Activated naive CD8-positive, alpha-beta T cell treated with anti-CD3 and anti-CD28 coated beads, Interleukin-2, amount 50 U/mL, for 24 hours (primary cell): Measurements from ENCODE around the gene DZIP1.
"Not testable (repeated sequence)": the region's sequence is repeated elsewhere in the genome, so short reads cannot be mapped to it uniquely, and the experiment has no call there.

Source experiments
- ATAC-seq: fragments of 150-1000 bp; cut with Tn5 transposase; one replicate; pipeline ENCODE4 v1.10.0; 2021
- DNase-seq: peaks from one replicate; pipeline ENCODE4 v3.0.0; 2021
- H3K27ac Mint-ChIP-seq: one replicate; pipeline ENCODE4 v1.8.0; 2021; ENCODE audit warnings: mild to moderate bottlenecking, mixed read lengths
- H3K27me3 Mint-ChIP-seq: one replicate; pipeline ENCODE4 v1.8.0; 2021; ENCODE audit warnings: mixed read lengths
- H3K36me3 Mint-ChIP-seq: one replicate; pipeline ENCODE4 v1.8.0; 2021; ENCODE audit warnings: low read depth, mixed read lengths
- H3K4me1 Mint-ChIP-seq: one replicate; pipeline ENCODE4 v1.8.0; 2021; ENCODE audit warnings: mixed read lengths
- H3K4me3 Mint-ChIP-seq: one replicate; pipeline ENCODE4 v1.8.0; 2021; ENCODE audit warnings: mild to moderate bottlenecking, moderate library complexity, mixed read lengths
- H3K9me3 Mint-ChIP-seq: one replicate; pipeline ENCODE4 v1.8.0; 2021; ENCODE audit warnings: mixed read lengths

The DZIP1 gene

GRCh38 chr13:95601216-95601615, 43.3 kb downstream of the DZIP1 start:
- no peaks in the 10 kb centered on the region for H3K4me1 Mint-ChIP-seq
- no peaks in the 10 kb centered on the region for H3K36me3 Mint-ChIP-seq
- peak; percentile 20 for ATAC-seq

GRCh38 chr13:95596701-95597100, 47.8 kb downstream of the DZIP1 start:
- Mint-ChIP-seq H3K4me3 (no peak overlapping the region), H3K4me1 (no peaks in the 10 kb centered on the region), H3K27me3 (peaks cover 3% of the 10 kb centered on the region), H3K27ac (no peak overlapping the region), H3K9me3 (no peaks in the 10 kb centered on the region), H3K36me3 (no peaks in the 10 kb centered on the region)
- DNase-seq (no peak), ATAC-seq (no peak)

More at GRCh38 chr13:95601216-95601615, 43.3 kb downstream of the DZIP1 start:
- Mint-ChIP-seq H3K9me3 (no peaks in the 10 kb centered on the region), H3K4me3 (no peak overlapping the region), H3K27ac (no peak overlapping the region), H3K27me3 (peaks cover 7% of the 10 kb centered on the region)
- DNase-seq: no peak

GRCh38 chr13:95593462-95593861, 51.0 kb downstream of the DZIP1 start:
- Mint-ChIP-seq H3K27me3 (peaks cover 9% of the 10 kb centered on the region), H3K4me1 (no peaks in the 10 kb centered on the region), H3K27ac (no peak overlapping the region), H3K4me3 (no peak overlapping the region), H3K9me3 (no peaks in the 10 kb centered on the region), H3K36me3 (no peaks in the 10 kb centered on the region)
- ATAC-seq (no peak), DNase-seq (no peak)

GRCh38 chr13:95588721-95589120, 55.8 kb downstream of the DZIP1 start:
- Mint-ChIP-seq H3K9me3 (no peaks in the 10 kb centered on the region), H3K27me3 (peaks cover 14% of the 10 kb centered on the region), H3K36me3 (no peaks in the 10 kb centered on the region), H3K27ac (no peak overlapping the region), H3K4me3 (no peak overlapping the region), H3K4me1 (no peaks in the 10 kb centered on the region)
- DNase-seq (no peak), ATAC-seq (no peak)

- Mint-ChIP-seq H3K9me3 (no peaks in the 10 kb centered on the region), H3K27ac (no peak overlapping the region), H3K4me1 (no peaks in the 10 kb centered on the region), H3K27me3 (peaks cover 14% of the 10 kb centered on the region), H3K36me3 (no peaks in the 10 kb centered on the region), H3K4me3 (no peak overlapping the region)
- DNase-seq (no peak), ATAC-seq (no peak)
These were observed 56.4 kb downstream of the DZIP1 start for GRCh38 chr13:95588134-95588533.

GRCh38 chr13:95585867-95586266, 58.6 kb downstream of the DZIP1 start:
- ATAC-seq (no peak), DNase-seq (no peak)
- Mint-ChIP-seq H3K4me1 (no peaks in the 10 kb centered on the region), H3K36me3 (no peaks in the 10 kb centered on the region), H3K27ac (no peak overlapping the region), H3K9me3 (no peaks in the 10 kb centered on the region), H3K4me3 (no peak overlapping the region), H3K27me3 (peaks cover 15% of the 10 kb centered on the region)

- H3K36me3 Mint-ChIP-seq: no peaks in the 10 kb centered on the region
- no peak for DNase-seq
- no peak overlapping the region for H3K4me3 Mint-ChIP-seq
- H3K4me1 Mint-ChIP-seq: no peaks in the 10 kb centered on the region
- H3K9me3 Mint-ChIP-seq: no peaks in the 10 kb centered on the region
- ATAC-seq: no peak
- no peak overlapping the region for H3K27ac Mint-ChIP-seq
- H3K27me3 Mint-ChIP-seq: peaks cover 4% of the 10 kb centered on the region
These were observed 65.2 kb downstream of the DZIP1 start for GRCh38 chr13:95579303-95579702.

- no peak for ATAC-seq
- Mint-ChIP-seq H3K4me3 (no peak overlapping the region), H3K4me1 (no peaks in the 10 kb centered on the region), H3K9me3 (peaks cover 3% of the 10 kb centered on the region), H3K27me3 (peaks cover 8% of the 10 kb centered on the region), H3K27ac (no peak overlapping the region), H3K36me3 (no peaks in the 10 kb centered on the region)
- DNase-seq: no peak
These were observed 71.3 kb downstream of the DZIP1 start for GRCh38 chr13:95573221-95573620.

- no peak overlapping the region for H3K4me3 Mint-ChIP-seq
- H3K36me3 Mint-ChIP-seq: no peaks in the 10 kb centered on the region
- H3K27ac Mint-ChIP-seq: no peak overlapping the region
- H3K9me3 Mint-ChIP-seq: peaks cover 3% of the 10 kb centered on the region
- no peaks in the 10 kb centered on the region for H3K4me1 Mint-ChIP-seq
- DNase-seq (no peak), ATAC-seq (no peak)
- peaks cover 8% of the 10 kb centered on the region for H3K27me3 Mint-ChIP-seq
These were observed 72.6 kb downstream of the DZIP1 start for GRCh38 chr13:95571941-95572340.

- Mint-ChIP-seq H3K27ac (no peak overlapping the region), H3K36me3 (no peaks in the 10 kb centered on the region), H3K4me1 (no peaks in the 10 kb centered on the region), H3K27me3 (peaks cover 8% of the 10 kb centered on the region), H3K9me3 (peaks cover 3% of the 10 kb centered on the region), H3K4me3 (no peak overlapping the region)
- ATAC-seq: no peak
- no peak for DNase-seq
These were observed 74.5 kb downstream of the DZIP1 start for GRCh38 chr13:95570016-95570415.

- Mint-ChIP-seq H3K4me1 (no peaks in the 10 kb centered on the region), H3K27ac (no peak overlapping the region), H3K4me3 (no peak overlapping the region), H3K36me3 (no peaks in the 10 kb centered on the region), H3K27me3 (peaks cover 6% of the 10 kb centered on the region), H3K9me3 (peaks cover 3% of the 10 kb centered on the region)
- DNase-seq: no peak
- ATAC-seq: no peak
These were observed 76.4 kb downstream of the DZIP1 start for GRCh38 chr13:95568131-95568530.

- not testable (repeated sequence) for H3K27me3 Mint-ChIP-seq, H3K9me3 Mint-ChIP-seq, DNase-seq, ATAC-seq, H3K36me3 Mint-ChIP-seq, H3K4me3 Mint-ChIP-seq, H3K4me1 Mint-ChIP-seq, H3K27ac Mint-ChIP-seq
These were observed 78.7 kb downstream of the DZIP1 start for GRCh38 chr13:95565758-95566157.

GRCh38 chr13:95564733-95565291, 79.7 kb downstream of the DZIP1 start:
- Mint-ChIP-seq H3K4me3 (no peak overlapping the region), H3K4me1 (no peaks in the 10 kb centered on the region), H3K9me3 (peaks cover 3% of the 10 kb centered on the region), H3K27me3 (peaks cover 6% of the 10 kb centered on the region), H3K27ac (no peak overlapping the region), H3K36me3 (no peaks in the 10 kb centered on the region)
- ATAC-seq: no peak
- DNase-seq: no peak

- H3K27ac Mint-ChIP-seq: no peak overlapping the region
- H3K27me3 Mint-ChIP-seq: peaks cover 5% of the 10 kb centered on the region
- H3K9me3 Mint-ChIP-seq: peaks cover 3% of the 10 kb centered on the region
These were observed 80.4 kb downstream of the DZIP1 start for GRCh38 chr13:95564091-95564490.

GRCh38 chr13:95560387-95560786, 84.1 kb downstream of the DZIP1 start:
- Mint-ChIP-seq H3K4me3 (no peak overlapping the region), H3K4me1 (no peaks in the 10 kb centered on the region), H3K27me3 (peaks cover 16% of the 10 kb centered on the region), H3K27ac (no peak overlapping the region), H3K9me3 (no peaks in the 10 kb centered on the region), H3K36me3 (no peaks in the 10 kb centered on the region)
- DNase-seq (no peak), ATAC-seq (no peak)

More at GRCh38 chr13:95564091-95564490, 80.4 kb downstream of the DZIP1 start:
- no peaks in the 10 kb centered on the region for H3K4me1 Mint-ChIP-seq
- ATAC-seq (no peak), DNase-seq (no peak)
- no peak overlapping the region for H3K4me3 Mint-ChIP-seq
- H3K36me3 Mint-ChIP-seq: no peaks in the 10 kb centered on the region

GRCh38 chr13:95559100-95559499, 85.4 kb downstream of the DZIP1 start:
- DNase-seq: no peak
- Mint-ChIP-seq H3K27me3 (peaks cover 25% of the 10 kb centered on the region), H3K4me3 (no peak overlapping the region), H3K9me3 (no peaks in the 10 kb centered on the region), H3K4me1 (no peaks in the 10 kb centered on the region), H3K36me3 (no peaks in the 10 kb centered on the region), H3K27ac (no peak overlapping the region)
- no peak for ATAC-seq
